T47D (cell line): ENCODE results near the gene DPP3.
"Not testable (repeated sequence)": the region's sequence is repeated elsewhere in the genome, so short reads cannot be mapped to it uniquely, and the experiment has no call there.

Source experiments
- DNase-seq, 2 experiments: peaks; one replicate each; pipeline versions ENCODE4 v3.0.0 to v3.0.0-alpha.2; 2011 to 2012; ENCODE audit warnings: low read depth in 1 of 2, low spot score in 1 of 2
- JUND ChIP-seq: IDR thresholded peaks from 2 replicates; pipeline ENCODE4 v1.6.1; 2012; ENCODE audit warnings: low read depth
- in situ Hi-C: cut with HindIII; loops from 2 replicates; pipeline ENCODE4 v1.10.0; 2016; ENCODE audit warnings: low sequenced_read_pairs, low pct_unique_long_range_greater_than_20kb

DPP3 gene

GRCh38 chr11:66480117-66480938 lies at the start of gene DPP3:
Gene DPP3, plus strand, starts transcription at chr11:66480434. Its CDS starts 1,767 bp downstream, at chr11:66482201.
- no peak for TF ChIP-seq JUND
- peak; percentile 99 to 100 for DNase-seq
- in situ Hi-C loops = no loop called here

- in situ Hi-C loops, DNase-seq: not testable (repeated sequence)
Observed at GRCh38 chr11:66431287-66431686, 48.9 kb upstream of the DPP3 start.

GRCh38 chr11:66431871-66432329 lies 48.3 kb upstream of the DPP3 start:
- DNase-seq, in situ Hi-C loops: not testable (repeated sequence)

GRCh38 chr11:66432597-66432996 lies 47.6 kb upstream of the DPP3 start:
- no peak for TF ChIP-seq JUND
- DNase-seq = no peak
- in situ Hi-C loops = no loop called here

GRCh38 chr11:66437979-66438503 lies 42.2 kb upstream of the DPP3 start:
- DNase-seq = no peak
- TF ChIP-seq JUND = no peak
- in situ Hi-C loops = no loop called here

GRCh38 chr11:66438504-66439466 lies 41.4 kb upstream of the DPP3 start, which contains the start of gene MRPL11:
Gene MRPL11, minus strand, starts transcription at chr11:66438848. Its CDS starts 94 bp downstream, at chr11:66438754.
- in situ Hi-C loops = no loop called here
- peak; percentile 98 to 99 for DNase-seq
- no peak for TF ChIP-seq JUND

- in situ Hi-C loops, DNase-seq: not testable (repeated sequence)
Observed at GRCh38 chr11:66440101-66440939, 39.9 kb upstream of the DPP3 start.

- DNase-seq, in situ Hi-C loops: not testable (repeated sequence)
Observed at GRCh38 chr11:66440940-66441282, 39.3 kb upstream of the DPP3 start.

GRCh38 chr11:66443602-66444001 lies 36.6 kb upstream of the DPP3 start:
- in situ Hi-C loops = no loop called here
- DNase-seq = no peak

GRCh38 chr11:66447012-66447411 lies 33.2 kb upstream of the DPP3 start:
- no peak for DNase-seq
- no peak for TF ChIP-seq JUND
- in situ Hi-C loops = no loop called here

More at GRCh38 chr11:66443602-66444001, 36.6 kb upstream of the DPP3 start:
- no peak for TF ChIP-seq JUND

GRCh38 chr11:66448523-66448922 lies 31.7 kb upstream of the DPP3 start:
- in situ Hi-C loops = no loop called here
- TF ChIP-seq JUND = no peak
- no peak for DNase-seq

GRCh38 chr11:66450560-66450959 lies 29.7 kb upstream of the DPP3 start:
- TF ChIP-seq JUND = no peak
- no peak for DNase-seq
- in situ Hi-C loops = no loop called here
